NCI-H128 (cell line): ENCODE results near the gene KCNMB2.
"Not testable (repeated sequence)": the region's sequence is repeated elsewhere in the genome, so short reads cannot be mapped to it uniquely, and the experiment has no call there.

ENCODE experiments used
- DNase-seq: peaks from one replicate; lab custom pipeline; 2025; ENCODE audit not compliant: unreplicated experiment; lab: John Stamatoyannopoulos, UW

KCNMB2 gene

GRCh38 chr3:178850450-178851190 lies 314.4 kb downstream of the KCNMB2 start:
- DNase-seq: no peak

- DNase-seq: no peak
Measured at GRCh38 chr3:178851564-178851963, 315.3 kb downstream of the KCNMB2 start.

DNA sequence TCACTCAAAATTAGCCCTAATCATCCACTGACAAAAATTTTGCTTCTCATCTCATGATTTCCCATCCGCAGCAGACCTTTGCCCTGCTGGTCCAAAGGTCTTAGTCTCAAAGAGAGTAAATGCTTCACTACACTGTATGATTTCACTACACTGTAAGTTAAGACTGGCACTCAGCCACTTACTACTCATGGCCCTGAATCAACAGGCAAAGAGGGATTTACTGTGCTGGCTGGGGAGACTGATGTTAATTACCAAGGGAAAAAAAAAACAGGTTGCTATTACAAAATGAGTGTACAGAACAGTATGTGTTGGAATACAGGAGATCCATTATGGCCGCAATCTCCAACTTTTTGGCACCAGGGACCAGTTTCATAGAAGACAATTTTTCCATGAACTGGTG lies 320.6 kb downstream of the KCNMB2 start:
- no peak for DNase-seq

DNA sequence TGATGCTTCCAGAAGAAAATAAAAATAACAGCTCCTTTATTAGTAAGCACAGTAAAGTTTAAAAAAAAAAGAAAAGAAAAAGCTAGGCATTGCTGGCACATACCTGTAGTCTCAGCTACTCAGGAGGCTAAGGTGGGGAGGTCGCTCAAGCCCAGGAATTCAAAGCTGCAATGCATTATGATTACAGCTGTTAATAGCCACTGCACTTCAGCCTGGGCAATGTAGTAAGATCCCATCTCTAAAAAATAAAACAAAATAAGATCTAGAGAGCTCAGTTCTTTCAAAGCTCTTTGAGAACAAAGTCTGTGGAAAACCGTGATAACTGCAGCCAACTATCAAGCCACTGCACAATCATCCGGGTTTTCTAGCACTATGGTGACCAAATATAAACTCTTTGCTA lies 323.1 kb downstream of the KCNMB2 start:
- no peak for DNase-seq

- DNase-seq: not testable (repeated sequence)
Measured at GRCh38 chr3:178859900-178860436, 323.7 kb downstream of the KCNMB2 start.

- DNase-seq: no peak
Measured at GRCh38 chr3:178868681-178869080, 332.4 kb downstream of the KCNMB2 start.

DNA sequence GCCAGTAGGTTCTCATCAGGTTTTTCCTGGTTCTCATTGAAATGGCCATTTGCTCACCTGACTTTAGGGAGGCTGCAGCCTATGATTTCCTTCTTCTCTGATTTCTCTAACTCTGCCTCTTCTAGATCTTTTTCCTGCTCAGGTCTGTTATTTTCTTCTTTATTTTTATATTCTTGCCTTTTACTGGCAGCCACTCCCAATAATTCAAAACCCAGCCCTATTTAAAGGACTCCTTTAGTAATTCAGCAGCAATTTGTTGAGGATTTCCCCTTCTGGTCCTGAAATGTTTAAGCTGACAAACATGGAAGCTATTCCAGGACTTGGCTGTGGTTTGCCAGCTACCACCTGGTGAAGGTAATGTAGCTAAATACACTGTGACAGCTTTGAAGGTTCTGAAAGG lies 333.8 kb downstream of the KCNMB2 start:
- DNase-seq: no peak

- DNase-seq: no peak
Measured at GRCh38 chr3:178875157-178875556, 338.9 kb downstream of the KCNMB2 start.

GRCh38 chr3:178875836-178876235 lies 339.6 kb downstream of the KCNMB2 start:
- no peak for DNase-seq

GRCh38 chr3:178880274-178880673 lies 344.0 kb downstream of the KCNMB2 start:
- DNase-seq: no peak
